ENCODE data around the gene TCFL5.
"Not testable (repeated sequence)": the region's sequence is repeated elsewhere in the genome, so short reads cannot be mapped to it uniquely, and the experiment has no call there.

TCFL5 gene

DNA sequence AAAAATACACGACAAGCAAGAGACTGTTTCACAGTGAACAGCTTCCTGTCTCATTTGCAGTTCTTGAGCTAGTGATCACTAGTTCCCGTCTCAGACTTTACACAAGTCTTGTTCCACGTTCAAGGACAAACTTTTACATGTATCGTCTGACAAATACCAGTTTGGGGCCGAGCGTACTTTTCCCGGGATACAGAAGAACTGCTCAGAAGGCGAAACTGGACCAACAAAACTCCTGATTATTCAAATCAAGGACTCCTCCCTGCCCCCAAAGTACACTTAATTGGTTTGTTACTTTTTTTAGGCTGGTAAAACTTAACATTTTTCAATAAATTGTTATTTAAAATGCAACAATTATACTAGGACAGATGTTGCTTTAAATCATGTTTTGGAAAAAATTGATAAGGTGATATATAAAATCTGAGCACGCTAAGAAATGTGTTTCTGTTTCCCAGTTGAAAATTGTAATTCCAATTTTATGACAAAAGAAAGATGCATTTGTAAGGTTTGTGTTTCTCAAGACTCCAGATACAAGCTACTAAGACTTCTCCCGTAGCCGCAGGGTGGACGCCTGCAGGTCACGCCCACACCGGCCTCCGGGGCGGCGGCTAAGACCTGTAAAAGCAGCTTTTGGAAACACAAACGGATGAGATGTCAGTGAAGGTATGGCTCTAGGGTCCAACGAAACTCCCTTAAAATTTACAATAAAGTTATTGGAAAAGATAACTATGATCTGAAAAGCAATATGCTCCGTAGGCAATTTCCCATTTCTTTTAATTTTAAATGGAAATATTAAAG, 16.8 kb upstream of the TCFL5 start:
- Mint-ChIP-seq H3K9me3 (ENCODE audit: low read depth) (no peaks in the 10 kb centered on the region), H3K27ac (no peak overlapping the region), H3K4me1 (ENCODE audit: low read depth) (peaks cover 21% of the 10 kb centered on the region), H3K27me3 (no peaks in the 10 kb centered on the region), H3K36me3 (peaks cover 3% of the 10 kb centered on the region), H3K4me3 (no peak overlapping the region)

DNA sequence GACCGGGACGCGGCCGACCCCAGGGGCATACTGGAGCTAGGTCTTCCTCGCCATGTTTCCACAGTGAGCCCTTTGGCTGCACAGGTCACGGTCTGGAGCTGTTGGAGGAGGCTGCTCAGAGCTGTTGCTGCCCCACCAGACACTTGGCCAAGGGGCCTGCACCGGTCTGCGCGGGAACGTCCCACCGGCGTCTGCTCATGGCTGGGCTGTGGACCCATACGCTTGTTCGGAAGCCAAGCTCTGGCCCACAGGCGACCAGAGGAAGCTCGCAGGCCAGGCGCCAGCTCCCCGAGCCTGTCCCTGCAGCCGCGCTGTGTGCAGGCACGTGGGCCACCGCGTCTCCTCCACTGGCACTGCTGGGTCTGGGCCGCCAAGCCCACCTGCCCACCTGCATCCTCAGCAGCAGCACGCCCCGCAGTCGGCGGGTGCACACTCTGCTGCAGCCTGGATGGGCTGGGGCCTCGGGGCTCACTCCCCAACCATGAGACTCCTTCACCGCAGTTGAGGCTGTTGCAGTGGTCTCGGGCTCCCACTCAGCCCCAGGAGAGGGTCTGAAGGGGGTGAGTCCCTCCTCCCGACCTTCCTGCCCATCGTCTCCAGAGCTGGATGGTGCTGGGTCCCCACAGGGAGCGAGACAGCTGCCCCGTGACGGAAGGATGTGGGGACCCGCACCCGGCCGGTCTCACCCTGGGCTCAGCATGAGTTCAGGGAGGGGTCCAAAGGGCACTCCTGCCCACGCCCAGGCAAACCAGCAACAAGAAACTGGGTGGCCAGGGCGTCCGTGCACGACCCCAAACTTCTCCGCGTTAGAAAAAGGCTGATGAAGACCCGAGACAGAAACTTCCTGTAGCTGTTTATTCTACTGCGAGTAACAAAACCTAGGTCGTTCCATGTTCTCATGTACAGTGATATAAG, 15.5 kb upstream of the TCFL5 start:
- no peaks in the 10 kb centered on the region for H3K27me3 Mint-ChIP-seq
- no peak overlapping the region for H3K27ac Mint-ChIP-seq
- no peak overlapping the region for H3K4me3 Mint-ChIP-seq
- H3K4me1 Mint-ChIP-seq (ENCODE audit: low read depth), result peaks cover 24% of the 10 kb centered on the region
- peaks cover 3% of the 10 kb centered on the region for H3K36me3 Mint-ChIP-seq
- no peaks in the 10 kb centered on the region for H3K9me3 Mint-ChIP-seq (ENCODE audit: low read depth)

DNA sequence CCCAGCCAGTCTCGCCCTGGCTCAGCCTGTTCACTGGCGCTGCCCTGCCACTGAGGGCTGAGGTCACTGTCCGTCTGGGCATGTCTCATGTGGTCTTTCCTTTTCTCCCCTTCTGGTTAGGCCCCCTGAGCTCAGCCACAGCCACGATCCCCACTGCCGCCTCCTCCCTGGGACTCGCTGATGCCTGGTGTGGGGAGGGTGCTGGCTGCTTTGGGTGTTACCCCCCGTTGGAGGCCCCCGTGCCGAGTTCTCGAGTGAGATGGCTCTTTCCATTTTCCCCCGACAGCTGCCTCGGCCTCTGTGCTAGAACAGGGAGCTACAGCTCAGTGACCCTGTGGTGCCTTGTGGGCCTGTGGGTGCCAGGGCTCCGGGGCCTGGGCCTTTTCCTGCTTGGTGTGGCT, 14.9 kb upstream of the TCFL5 start:
- H3K4me1 Mint-ChIP-seq (ENCODE audit: low read depth), result peaks cover 24% of the 10 kb centered on the region
- H3K27me3 Mint-ChIP-seq, result no peaks in the 10 kb centered on the region
- no peaks in the 10 kb centered on the region for H3K9me3 Mint-ChIP-seq (ENCODE audit: low read depth)
- peaks cover 2% of the 10 kb centered on the region for H3K36me3 Mint-ChIP-seq
- H3K4me3 Mint-ChIP-seq, result no peak overlapping the region
- no peak overlapping the region for H3K27ac Mint-ChIP-seq

DNA sequence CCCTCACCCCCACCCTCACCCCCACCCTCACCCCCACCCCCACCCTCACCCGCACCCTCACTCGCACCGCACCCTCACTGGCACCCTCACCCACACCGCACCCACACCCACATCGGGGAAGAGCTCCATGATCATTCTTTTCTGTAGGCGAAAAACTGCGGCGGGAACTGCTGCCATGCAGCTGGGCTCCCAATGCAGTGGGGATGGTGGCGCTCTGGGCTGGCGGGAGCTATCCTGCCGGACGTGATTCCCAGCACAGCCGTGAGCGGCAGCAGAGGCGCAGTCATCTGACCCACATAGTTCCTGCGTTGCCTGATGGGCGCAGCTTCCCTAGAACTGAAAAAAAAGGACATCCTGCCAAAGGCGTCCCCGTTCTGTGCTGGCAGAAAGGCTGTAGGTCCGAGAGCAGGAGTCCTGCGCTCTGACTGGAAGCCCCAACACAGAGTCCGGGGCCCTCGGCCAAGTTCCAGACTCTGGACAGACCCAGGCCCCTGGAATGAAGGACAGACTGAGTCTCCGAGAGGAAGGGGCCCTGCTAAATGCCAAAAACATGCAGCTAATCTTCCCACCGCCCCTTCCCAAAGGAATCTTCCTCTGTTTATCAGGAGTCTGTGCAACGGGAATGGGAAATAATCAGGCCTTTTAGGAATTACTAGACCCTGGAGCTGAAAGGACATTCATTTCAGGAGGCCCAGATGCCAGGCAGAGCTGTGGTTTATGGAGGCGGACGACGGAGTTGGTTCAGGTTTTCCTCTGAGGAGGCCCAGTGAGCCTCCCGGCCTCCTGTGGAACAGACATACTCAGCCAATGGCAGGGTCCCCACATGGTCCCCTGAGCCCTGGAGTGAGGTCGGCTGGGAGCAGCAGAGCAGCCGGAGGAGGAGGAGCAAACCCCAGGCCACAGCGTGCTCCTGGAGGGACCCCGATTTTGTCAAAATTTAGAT, 14.1 kb upstream of the TCFL5 start:
- H3K27ac Mint-ChIP-seq, result peak overlapping the region; percentile 54
- H3K27me3 Mint-ChIP-seq, result no peaks in the 10 kb centered on the region
- peak overlapping the region; percentile 20 for H3K4me3 Mint-ChIP-seq
- peaks cover 24% of the 10 kb centered on the region for H3K4me1 Mint-ChIP-seq (ENCODE audit: low read depth)
- H3K36me3 Mint-ChIP-seq, result no peaks in the 10 kb centered on the region
- no peaks in the 10 kb centered on the region for H3K9me3 Mint-ChIP-seq (ENCODE audit: low read depth)

DNA sequence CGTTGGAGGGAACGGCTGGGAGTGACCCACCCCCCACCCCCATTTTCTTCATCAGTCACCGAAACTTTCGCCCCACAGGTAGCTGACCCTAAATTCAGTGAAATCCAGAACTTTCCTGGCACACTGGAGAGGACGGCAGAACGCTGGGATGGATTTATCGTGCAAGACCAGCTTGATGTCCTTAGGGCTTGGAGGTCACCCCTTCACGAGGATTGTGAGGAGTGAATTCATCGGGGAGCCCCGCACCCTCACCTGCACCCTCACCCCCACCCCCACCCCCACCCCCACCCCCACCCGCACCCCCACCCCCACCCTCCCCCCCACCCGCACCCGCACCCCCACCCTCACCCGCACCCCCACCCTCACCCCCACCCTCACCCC, 13.3 kb upstream of the TCFL5 start:
- no peaks in the 10 kb centered on the region for H3K27me3 Mint-ChIP-seq
- no peaks in the 10 kb centered on the region for H3K9me3 Mint-ChIP-seq (ENCODE audit: low read depth)
- H3K4me3 Mint-ChIP-seq, result no peak overlapping the region
- H3K4me1 Mint-ChIP-seq (ENCODE audit: low read depth), result peaks cover 24% of the 10 kb centered on the region
- H3K27ac Mint-ChIP-seq, result no peak overlapping the region
- no peaks in the 10 kb centered on the region for H3K36me3 Mint-ChIP-seq

DNA sequence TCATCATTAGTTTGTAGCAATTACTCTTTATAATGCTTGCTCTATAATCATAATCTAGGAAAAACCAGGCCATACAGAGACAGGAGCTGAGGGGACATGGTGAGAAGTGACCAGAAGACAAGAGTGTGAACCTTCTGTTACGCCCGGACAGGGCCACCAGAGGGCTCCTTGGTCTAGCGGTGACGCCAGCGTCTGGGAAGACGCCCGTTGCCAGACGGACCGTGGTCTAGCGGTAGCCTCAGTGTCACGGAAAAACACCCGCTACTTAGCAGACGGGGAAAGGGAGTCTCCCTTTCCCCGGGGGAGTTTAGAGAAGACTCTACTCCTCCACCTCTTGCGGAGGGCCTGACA, 12.0 kb upstream of the TCFL5 start:
- not testable (repeated sequence) for H3K27me3 Mint-ChIP-seq
- peak overlapping the region; percentile 53 for H3K4me3 Mint-ChIP-seq

DNA sequence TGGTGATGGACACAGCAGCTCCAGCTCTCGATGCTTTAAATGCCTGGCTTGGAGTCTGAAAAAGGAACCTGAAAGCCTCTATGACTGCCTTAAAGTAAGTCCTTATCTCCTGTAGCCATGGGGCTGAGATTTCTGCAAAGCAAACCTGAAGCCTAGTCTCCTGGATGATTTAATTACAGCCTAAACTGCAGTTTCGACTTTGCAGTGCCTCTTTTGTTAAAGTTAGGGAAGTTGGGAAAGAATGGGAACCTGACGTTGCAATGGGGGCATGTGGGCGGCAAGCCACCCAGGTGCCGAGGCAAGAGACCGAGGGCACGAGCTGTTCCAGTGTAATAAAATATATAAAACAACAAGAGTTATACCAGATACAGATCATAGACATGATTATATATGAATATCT, 11.7 kb upstream of the TCFL5 start:
- Mint-ChIP-seq H3K27me3 (no peaks in the 10 kb centered on the region), H3K4me1 (ENCODE audit: low read depth) (peaks cover 24% of the 10 kb centered on the region), H3K9me3 (ENCODE audit: low read depth) (no peaks in the 10 kb centered on the region), H3K36me3 (no peaks in the 10 kb centered on the region), H3K27ac (no peak overlapping the region), H3K4me3 (peak overlapping the region; percentile 53)

More for the DNA sequence above, 12.0 kb upstream of the TCFL5 start:
- H3K36me3 Mint-ChIP-seq; H3K27ac Mint-ChIP-seq; H3K9me3 Mint-ChIP-seq (ENCODE audit: low read depth): not testable (repeated sequence)
- peaks cover 24% of the 10 kb centered on the region for H3K4me1 Mint-ChIP-seq (ENCODE audit: low read depth)

DNA sequence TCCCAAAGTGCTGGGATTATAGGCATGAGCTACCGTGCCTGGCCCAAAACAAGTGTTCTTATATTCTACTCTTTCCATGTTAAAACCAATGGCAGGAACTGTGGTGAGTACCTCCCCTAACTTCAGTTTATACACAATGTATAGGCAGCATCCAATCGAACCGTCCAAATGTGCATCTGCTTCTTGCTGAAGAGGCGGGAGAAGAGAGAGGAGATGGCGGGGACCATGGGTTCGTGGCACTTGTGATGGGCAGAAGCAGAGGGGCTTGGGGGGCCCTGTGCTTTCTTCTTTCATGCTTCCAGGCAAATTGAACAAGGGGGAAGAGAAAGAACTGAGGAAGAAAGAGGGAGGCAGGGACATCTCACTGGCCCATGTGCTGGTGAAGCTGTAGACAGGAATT, 11.2 kb upstream of the TCFL5 start:
- peaks cover 24% of the 10 kb centered on the region for H3K4me1 Mint-ChIP-seq (ENCODE audit: low read depth)
- H3K4me3 Mint-ChIP-seq, result no peak overlapping the region
- H3K27ac Mint-ChIP-seq, result no peak overlapping the region
- no peaks in the 10 kb centered on the region for H3K36me3 Mint-ChIP-seq
- H3K9me3 Mint-ChIP-seq (ENCODE audit: low read depth), result no peaks in the 10 kb centered on the region
- no peaks in the 10 kb centered on the region for H3K27me3 Mint-ChIP-seq

DNA sequence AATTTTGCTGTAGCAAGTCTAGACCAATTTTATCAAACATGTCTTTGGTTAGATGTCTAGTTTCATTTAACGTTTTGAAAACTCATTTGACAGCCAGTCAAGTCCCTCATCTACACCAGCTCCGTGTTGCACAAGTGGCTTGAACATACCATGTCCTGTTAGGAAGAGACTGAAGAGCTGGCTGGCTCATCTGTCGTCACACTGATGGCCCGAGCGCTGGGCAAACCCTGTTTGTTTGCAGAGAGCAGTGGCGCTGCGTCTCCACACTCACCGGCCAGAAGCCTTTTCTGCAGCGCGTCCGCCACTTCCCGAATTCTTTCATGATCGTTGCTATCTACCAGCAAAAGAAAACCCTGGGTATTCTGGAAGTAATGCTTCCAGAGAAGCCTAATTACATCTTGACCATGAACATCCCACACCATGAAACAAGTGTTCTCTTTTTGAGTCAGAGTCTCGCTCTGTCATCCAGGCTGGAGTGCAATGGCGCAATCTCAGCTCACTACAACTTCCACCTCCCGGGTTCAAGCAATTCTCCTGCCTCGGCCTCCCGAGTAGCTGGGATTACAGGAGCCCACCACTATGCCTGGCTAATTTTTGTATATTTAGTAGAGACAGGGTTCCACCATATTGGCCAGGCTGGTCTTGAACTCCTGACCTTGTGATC, 10.7 kb upstream of the TCFL5 start:
- H3K4me1 Mint-ChIP-seq (ENCODE audit: low read depth), result peaks cover 20% of the 10 kb centered on the region
- no peaks in the 10 kb centered on the region for H3K36me3 Mint-ChIP-seq
- no peaks in the 10 kb centered on the region for H3K9me3 Mint-ChIP-seq (ENCODE audit: low read depth)
- H3K4me3 Mint-ChIP-seq, result no peak overlapping the region
- no peak overlapping the region for H3K27ac Mint-ChIP-seq
- no peaks in the 10 kb centered on the region for H3K27me3 Mint-ChIP-seq

DNA sequence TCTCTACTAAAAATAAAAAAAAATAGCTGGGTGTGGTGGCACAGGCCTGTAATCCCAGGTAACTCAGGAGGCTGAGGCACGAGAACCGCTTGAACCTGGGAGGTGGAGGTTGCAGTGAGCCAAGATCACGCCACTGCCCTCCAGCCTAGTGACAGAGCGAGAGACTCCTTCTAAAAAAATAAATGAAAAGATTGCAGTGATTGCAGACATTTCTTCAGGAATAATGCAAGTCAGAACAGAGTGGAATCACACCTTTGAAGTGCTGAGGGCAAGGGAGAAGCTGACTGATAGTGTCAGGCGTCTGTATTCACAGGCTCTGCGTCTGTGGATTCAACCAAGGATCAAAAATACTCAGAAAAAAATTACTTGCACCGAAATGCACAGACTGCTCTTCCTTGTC, 2.6 kb upstream of the TCFL5 start:
- peaks cover 18% of the 10 kb centered on the region for H3K4me1 Mint-ChIP-seq (ENCODE audit: low read depth)
- H3K4me3 Mint-ChIP-seq, result no peak overlapping the region
- no peak overlapping the region for H3K27ac Mint-ChIP-seq
- H3K27me3 Mint-ChIP-seq, result no peaks in the 10 kb centered on the region
- H3K36me3 Mint-ChIP-seq, result no peaks in the 10 kb centered on the region
- no peaks in the 10 kb centered on the region for H3K9me3 Mint-ChIP-seq (ENCODE audit: low read depth)

DNA sequence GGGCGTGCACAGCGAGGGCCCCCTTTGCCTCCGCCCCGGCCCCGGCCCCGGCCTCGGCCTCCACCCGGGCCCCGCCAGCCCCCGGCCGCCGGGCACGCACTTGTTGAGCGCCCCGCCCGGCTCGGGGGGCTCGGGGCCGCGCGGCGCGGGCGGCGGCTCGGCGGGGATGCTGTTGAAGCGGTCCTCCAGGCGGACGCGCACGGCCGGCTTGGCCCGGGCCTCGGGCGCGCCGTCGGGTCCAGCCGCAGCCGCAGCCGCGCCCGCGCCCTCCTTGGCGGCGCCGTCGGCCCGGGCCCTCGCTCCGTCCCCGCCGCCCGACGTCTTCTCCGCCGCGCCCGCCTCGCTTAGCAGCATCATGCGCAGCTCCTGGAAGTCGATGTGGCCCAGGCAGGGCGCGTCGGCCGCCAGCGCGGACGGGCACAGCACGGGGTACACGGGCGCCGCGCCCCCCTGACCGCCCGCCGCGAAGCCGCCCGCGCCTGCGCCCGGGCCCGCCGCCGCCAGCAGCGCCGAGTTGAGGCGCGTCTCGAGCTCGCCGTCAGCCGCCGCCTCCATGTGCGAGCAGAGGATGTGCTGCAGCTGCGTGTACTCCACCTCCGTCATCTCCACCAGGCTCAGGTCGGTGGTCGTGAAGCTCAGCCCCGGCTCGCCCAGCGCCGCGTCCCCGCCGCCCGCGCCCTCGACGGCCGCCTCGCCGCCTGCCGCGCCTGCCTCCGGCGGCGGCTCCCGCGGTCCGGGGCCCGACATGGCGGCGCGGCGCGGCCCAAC, 514 bp downstream of the TCFL5 start:
- Mint-ChIP-seq H3K4me3 (no peak overlapping the region), H3K27ac (no peak overlapping the region), H3K9me3 (ENCODE audit: low read depth) (no peaks in the 10 kb centered on the region), H3K4me1 (ENCODE audit: low read depth) (peaks cover 24% of the 10 kb centered on the region), H3K27me3 (no peaks in the 10 kb centered on the region), H3K36me3 (peaks cover 5% of the 10 kb centered on the region)

DNA sequence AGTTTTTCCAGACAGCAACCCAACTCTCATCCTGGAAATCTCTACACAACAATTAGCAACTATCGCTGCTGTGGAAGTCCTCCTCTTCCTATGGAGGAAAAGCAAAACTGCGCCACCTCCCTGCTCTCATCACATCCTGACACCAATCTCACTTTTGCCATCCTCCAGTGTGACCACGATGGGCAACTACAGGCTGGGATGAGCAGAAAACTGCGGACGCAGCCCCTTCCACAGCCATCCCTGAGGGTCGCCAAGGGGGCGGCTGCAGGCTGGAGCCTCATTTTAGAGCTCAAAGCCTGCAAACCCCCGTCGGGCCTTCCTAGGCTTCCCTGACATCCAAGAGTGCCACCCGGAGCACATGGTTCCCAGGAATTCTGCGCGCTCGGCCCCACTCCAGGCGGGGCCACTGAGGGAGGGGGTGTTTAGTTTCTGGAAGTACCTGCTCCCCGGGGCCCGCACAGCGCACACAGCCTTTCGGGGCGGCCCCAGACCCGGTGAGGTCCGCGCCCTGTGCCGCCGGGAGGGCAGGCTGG, 1.2 kb downstream of the TCFL5 start:
- H3K27me3 Mint-ChIP-seq, result no peaks in the 10 kb centered on the region
- peaks cover 5% of the 10 kb centered on the region for H3K36me3 Mint-ChIP-seq
- H3K9me3 Mint-ChIP-seq (ENCODE audit: low read depth), result no peaks in the 10 kb centered on the region
- peak overlapping the region; percentile 38 for H3K27ac Mint-ChIP-seq
- H3K4me1 Mint-ChIP-seq (ENCODE audit: low read depth), result peaks cover 24% of the 10 kb centered on the region
- H3K4me3 Mint-ChIP-seq, result peak overlapping the region; percentile 79

DNA sequence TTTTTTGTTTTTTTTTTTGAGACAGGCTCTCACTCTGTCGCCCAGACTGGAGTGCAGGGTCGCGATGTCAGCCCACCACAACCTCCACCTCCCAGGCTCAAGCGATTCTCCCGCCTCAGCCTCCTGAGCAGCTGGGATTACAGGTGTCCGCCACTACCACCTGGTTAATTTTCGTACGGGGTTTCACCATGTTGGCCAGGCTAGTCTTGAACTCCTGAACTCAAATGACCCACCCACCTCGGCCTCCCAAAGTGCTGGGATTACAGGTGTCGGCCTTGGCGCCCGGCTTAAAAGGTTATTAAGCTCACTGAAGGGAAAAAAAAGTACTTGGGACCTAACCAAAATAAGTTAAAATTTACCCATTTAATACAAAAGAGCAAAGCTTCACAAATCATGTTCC, 1.9 kb downstream of the TCFL5 start:
- Mint-ChIP-seq H3K36me3 (peaks cover 7% of the 10 kb centered on the region), H3K27me3 (no peaks in the 10 kb centered on the region), H3K4me1 (ENCODE audit: low read depth) (peaks cover 24% of the 10 kb centered on the region), H3K9me3 (ENCODE audit: low read depth) (no peaks in the 10 kb centered on the region), H3K27ac (no peak overlapping the region), H3K4me3 (peak overlapping the region; percentile 79)

Measured in activated naive CD8-positive, alpha-beta T cell (primary cell).